OCI-LY7 (cell line): ENCODE measurements around the gene UHMK1.

ENCODE experiments used
- EZH2phosphoT487 ChIP-seq: fragments of 200-600 bp; sonication (generic); IDR thresholded peaks from 2 replicates; pipeline ENCODE4 v1.6.1; 2018; ENCODE audit warnings: low read depth, borderline replicate concordance, mild to moderate bottlenecking, mixed run types, antibody characterized with exemption, low read length, moderate library complexity, mixed read lengths
- TF ChIP-seq, protein P1 (sequence below): fragments of 200-600 bp; sonication (generic); conservative IDR thresholded peaks from 2 replicates; pipeline ENCODE4 v1.5.1; 2014; ENCODE audit warnings: mild to moderate bottlenecking, antibody characterized with exemption, low read length, moderate library complexity, mixed read lengths

DNA sequence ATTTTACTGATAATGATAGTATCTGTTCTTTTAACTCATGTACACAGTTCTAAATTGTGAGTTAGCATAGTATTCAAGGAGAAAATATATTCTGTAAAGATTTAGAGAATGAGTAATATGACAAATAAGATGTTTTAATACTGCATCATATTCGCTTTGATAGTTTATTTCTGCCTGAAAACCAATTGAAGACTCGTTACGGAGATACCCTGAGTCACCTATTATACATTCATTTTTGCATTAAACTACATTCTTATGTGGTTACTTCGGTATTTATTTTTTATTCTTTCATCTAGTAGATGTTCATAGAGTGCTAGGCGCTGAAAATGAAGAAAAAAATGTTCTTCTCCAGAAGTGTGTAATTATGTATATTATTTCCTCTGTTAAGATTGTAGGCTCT, 5.3 kb downstream of the UHMK1 start:
- TF ChIP-seq, protein P1, sequence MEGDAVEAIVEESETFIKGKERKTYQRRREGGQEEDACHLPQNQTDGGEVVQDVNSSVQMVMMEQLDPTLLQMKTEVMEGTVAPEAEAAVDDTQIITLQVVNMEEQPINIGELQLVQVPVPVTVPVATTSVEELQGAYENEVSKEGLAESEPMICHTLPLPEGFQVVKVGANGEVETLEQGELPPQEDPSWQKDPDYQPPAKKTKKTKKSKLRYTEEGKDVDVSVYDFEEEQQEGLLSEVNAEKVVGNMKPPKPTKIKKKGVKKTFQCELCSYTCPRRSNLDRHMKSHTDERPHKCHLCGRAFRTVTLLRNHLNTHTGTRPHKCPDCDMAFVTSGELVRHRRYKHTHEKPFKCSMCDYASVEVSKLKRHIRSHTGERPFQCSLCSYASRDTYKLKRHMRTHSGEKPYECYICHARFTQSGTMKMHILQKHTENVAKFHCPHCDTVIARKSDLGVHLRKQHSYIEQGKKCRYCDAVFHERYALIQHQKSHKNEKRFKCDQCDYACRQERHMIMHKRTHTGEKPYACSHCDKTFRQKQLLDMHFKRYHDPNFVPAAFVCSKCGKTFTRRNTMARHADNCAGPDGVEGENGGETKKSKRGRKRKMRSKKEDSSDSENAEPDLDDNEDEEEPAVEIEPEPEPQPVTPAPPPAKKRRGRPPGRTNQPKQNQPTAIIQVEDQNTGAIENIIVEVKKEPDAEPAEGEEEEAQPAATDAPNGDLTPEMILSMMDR = no peak
- no peak for TF ChIP-seq EZH2phosphoT487
